PC-9 (cell line): Measurements from ENCODE around the gene KIZ. TPM values are rescaled to one million over a fixed set of nuclear protein-coding genes. Genes with fewer than 3 reads are reported as not detected.

Source experiments
- BruUV-seq: library from RNA; stranded (reverse); fragments of 400-500 nt; replicated peaks from 2 replicates; lab custom pipeline; 2021; lab: Mats Ljungman, UMichigan
- CTCF ChIA-PET: fragments of 300-600 bp; sonication (Branson Sonifier 250); formaldehyde crosslinking; loops from one replicate; lab custom pipeline; 2022; ENCODE audit warnings: antibody characterized with exemption; lab: Charles Lee
- POLR2A ChIA-PET: fragments of 300-600 bp; sonication (Branson Sonifier 250); formaldehyde crosslinking; loops from one replicate; lab custom pipeline; 2022; ENCODE audit warnings: antibody characterized with exemption; ENCODE audit not compliant: unreplicated experiment; lab: Charles Lee
- DNase-seq, 2 experiments: peaks; one replicate each; pipeline versions ENCODE4 v3.0.0 to v3.0.0-alpha.2; 2015 to 2022; ENCODE audit warnings: mixed read lengths in 1 of 2
- H2AFZ ChIP-seq: fragments of 200-600 bp; sonication (generic); 2 replicates; pipeline ENCODE4 v1.8.1; 2017; ENCODE audit warnings: antibody characterized with exemption
- H3F3A ChIP-seq: fragments of 200-600 bp; sonication (generic); 2 replicates; pipeline ENCODE4 v1.8.1; 2017; ENCODE audit warnings: antibody characterized with exemption, mild to moderate bottlenecking, low read depth; ENCODE audit not compliant: insufficient read depth
- H3K27ac ChIP-seq: fragments of 200-600 bp; sonication (generic); 2 replicates; pipeline ENCODE4 v1.6.1; 2016; ENCODE audit warnings: mixed run types
- H3K27me3 ChIP-seq: fragments of 200-600 bp; sonication (generic); 2 replicates; pipeline ENCODE4 v1.6.1; 2016; ENCODE audit warnings: low read depth, mixed run types; ENCODE audit not compliant: insufficient read depth
- H3K36me3 ChIP-seq: fragments of 200-600 bp; sonication (generic); 2 replicates; pipeline ENCODE4 v1.6.1; 2016; ENCODE audit warnings: low read depth, mixed run types
- H3K4me1 ChIP-seq: fragments of 200-600 bp; sonication (generic); replicated peaks from 2 replicates; pipeline ENCODE4 v1.6.1; 2016; ENCODE audit warnings: mixed run types; ENCODE audit not compliant: insufficient read depth
- H3K4me2 ChIP-seq: fragments of 200-600 bp; sonication (generic); 2 replicates; pipeline ENCODE4 v1.6.1; 2017; ENCODE audit warnings: mixed run types
- H3K4me3 ChIP-seq: fragments of 200-600 bp; sonication (generic); 2 replicates; pipeline ENCODE4 v1.6.1; 2016; ENCODE audit warnings: mixed run types
- H3K79me2 ChIP-seq: fragments of 200-600 bp; sonication (generic); 2 replicates; pipeline ENCODE4 v1.6.1; 2017; ENCODE audit warnings: low read depth, mixed run types
- H3K9me2 ChIP-seq: fragments of 200-600 bp; sonication (generic); 2 replicates; pipeline ENCODE4 v1.8.1; 2017; ENCODE audit warnings: mild to moderate bottlenecking; ENCODE audit not compliant: insufficient read depth
- H3K9me3 ChIP-seq: fragments of 200-600 bp; sonication (generic); 2 replicates; pipeline ENCODE4 v1.8.1; 2016; ENCODE audit warnings: low read depth; ENCODE audit not compliant: insufficient read depth
- H4K20me1 ChIP-seq: fragments of 200-600 bp; sonication (generic); 2 replicates; pipeline ENCODE4 v1.8.1; 2017; ENCODE audit not compliant: insufficient read depth
- EZH2 ChIP-seq: fragments of 200-600 bp; sonication (generic); IDR thresholded peaks from 2 replicates; pipeline ENCODE4 v1.8.0; 2017; ENCODE audit warnings: antibody characterized with exemption, low read depth
- intact Hi-C: fragments of 100-400 bp; cut with micrococcal nuclease; formaldehyde crosslinking; loops from one replicate; pipeline ENCODE4 v1.10.0; 2022; ENCODE audit not compliant: unreplicated experiment
- total RNA-seq: library from RNA; stranded (reverse); gene quantifications from 2 replicates; pipeline ENCODE4 v1.2.3, GENCODE V29; 2021
- TF ChIP-seq, protein P1 (sequence below): fragments of 200-600 bp; sonication (generic); conservative IDR thresholded peaks from 2 replicates; pipeline ENCODE4 v1.6.1; 2017; ENCODE audit warnings: mixed run types, antibody characterized with exemption, mild to moderate bottlenecking, moderate library complexity

KIZ gene
- total RNA-seq, 1 experiment from 2014 or later: 21.5 TPM

DNA sequence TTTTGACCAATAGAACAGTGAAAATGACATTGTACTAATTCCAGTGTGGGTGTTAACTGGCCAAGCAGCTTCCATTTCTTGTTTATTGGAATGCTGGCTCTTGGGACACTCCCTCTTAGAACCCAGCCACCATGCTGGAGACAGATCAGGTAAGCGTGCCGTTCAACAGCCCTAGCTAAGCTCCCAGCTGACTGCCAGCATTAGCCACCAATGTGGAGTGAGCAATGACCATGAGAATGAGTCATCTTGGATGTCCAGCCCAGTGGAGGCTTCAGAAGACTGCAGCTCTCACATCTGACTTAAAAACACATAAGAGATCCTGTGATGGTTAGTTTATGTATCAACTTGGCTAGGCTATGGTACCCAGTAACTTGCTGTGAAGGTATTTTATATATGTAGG, 16.7 kb upstream of the KIZ start:
- no peaks in the 10 kb centered on the region for H3K79me2 ChIP-seq
- H3K4me1 ChIP-seq: no peaks in the 10 kb centered on the region
- no peak overlapping the region for H3K4me2 ChIP-seq
- H3K27ac ChIP-seq: no peak overlapping the region
- H3F3A ChIP-seq: no peaks in the 10 kb centered on the region
- no peak overlapping the region for H2AFZ ChIP-seq
- H3K9me3 ChIP-seq: 0 out of 2 replicates have a peak, but pooled peaks cover 7% of the 10 kb centered on the region
- TF ChIP-seq, protein P1, sequence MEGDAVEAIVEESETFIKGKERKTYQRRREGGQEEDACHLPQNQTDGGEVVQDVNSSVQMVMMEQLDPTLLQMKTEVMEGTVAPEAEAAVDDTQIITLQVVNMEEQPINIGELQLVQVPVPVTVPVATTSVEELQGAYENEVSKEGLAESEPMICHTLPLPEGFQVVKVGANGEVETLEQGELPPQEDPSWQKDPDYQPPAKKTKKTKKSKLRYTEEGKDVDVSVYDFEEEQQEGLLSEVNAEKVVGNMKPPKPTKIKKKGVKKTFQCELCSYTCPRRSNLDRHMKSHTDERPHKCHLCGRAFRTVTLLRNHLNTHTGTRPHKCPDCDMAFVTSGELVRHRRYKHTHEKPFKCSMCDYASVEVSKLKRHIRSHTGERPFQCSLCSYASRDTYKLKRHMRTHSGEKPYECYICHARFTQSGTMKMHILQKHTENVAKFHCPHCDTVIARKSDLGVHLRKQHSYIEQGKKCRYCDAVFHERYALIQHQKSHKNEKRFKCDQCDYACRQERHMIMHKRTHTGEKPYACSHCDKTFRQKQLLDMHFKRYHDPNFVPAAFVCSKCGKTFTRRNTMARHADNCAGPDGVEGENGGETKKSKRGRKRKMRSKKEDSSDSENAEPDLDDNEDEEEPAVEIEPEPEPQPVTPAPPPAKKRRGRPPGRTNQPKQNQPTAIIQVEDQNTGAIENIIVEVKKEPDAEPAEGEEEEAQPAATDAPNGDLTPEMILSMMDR: no peak
- TF ChIP-seq EZH2: no peak
- CTCF ChIA-PET: no interaction called here
- H4K20me1 ChIP-seq: no peaks in the 10 kb centered on the region
- peaks cover 71% of the 10 kb centered on the region for H3K27me3 ChIP-seq
- POLR2A ChIA-PET: no interaction called here
- no TSS peak for BruUV-seq
- no peaks in the 10 kb centered on the region for H3K36me3 ChIP-seq
- intact Hi-C loops: no loop called here
- H3K4me3 ChIP-seq: no peak overlapping the region
- no peaks in the 10 kb centered on the region for H3K9me2 ChIP-seq
- DNase-seq: no peak

DNA sequence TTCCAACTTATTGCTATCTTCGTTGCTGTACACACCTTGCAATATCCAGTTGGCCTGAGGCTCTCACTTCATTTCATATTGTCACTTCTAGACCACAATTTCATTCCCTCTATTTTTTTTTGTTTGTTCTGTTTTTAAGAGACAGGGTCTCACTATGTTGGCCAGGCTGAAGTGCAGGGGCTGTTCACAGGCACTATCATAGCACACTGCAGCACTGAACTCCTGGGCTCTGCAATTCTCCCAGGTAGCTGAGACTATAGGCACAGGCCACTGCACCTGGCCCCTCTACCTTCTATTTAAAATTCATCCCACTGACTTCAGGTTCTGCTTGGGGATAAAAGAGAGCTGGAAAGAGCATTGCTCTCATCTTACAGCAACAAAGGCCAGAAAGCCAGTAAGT, 15.1 kb upstream of the KIZ start:
- ChIA-PET CTCF (no interaction called here), POLR2A (no interaction called here)
- no peaks in the 10 kb centered on the region for H3K4me1 ChIP-seq
- TF ChIP-seq, protein P1: no peak
- TF ChIP-seq EZH2: no peak
- H3K36me3 ChIP-seq: no peaks in the 10 kb centered on the region
- no peak for DNase-seq
- 0 out of 2 replicates have a peak, but pooled peaks cover 7% of the 10 kb centered on the region for H3K9me3 ChIP-seq
- no peak overlapping the region for H3K4me2 ChIP-seq
- no peak overlapping the region for H2AFZ ChIP-seq
- H3K9me2 ChIP-seq: no peaks in the 10 kb centered on the region
- BruUV-seq: no TSS peak
- intact Hi-C loops: no loop called here
- H3K27me3 ChIP-seq: peaks cover 70% of the 10 kb centered on the region
- no peaks in the 10 kb centered on the region for H3F3A ChIP-seq
- no peak overlapping the region for H3K4me3 ChIP-seq
- H3K79me2 ChIP-seq: no peaks in the 10 kb centered on the region
- H3K27ac ChIP-seq: no peak overlapping the region
- H4K20me1 ChIP-seq: no peaks in the 10 kb centered on the region

DNA sequence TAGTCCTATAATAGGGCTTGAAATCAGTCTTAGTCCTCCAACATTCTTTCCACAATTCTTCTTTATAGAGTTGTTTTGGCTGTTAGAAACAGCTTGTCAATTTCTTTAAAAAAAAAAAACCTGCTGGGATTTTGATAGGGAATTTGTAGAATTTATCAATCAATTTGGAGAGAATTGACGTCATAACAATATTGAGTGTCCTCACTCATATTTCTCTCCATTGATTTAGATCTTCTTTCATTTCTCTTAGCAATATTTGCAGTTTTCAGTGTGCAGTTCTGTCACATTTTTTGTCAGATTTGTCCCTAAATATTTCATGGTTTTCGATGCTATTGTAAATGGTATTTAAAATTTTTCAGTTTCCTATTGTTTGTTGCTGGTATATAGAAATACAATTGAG, 14.5 kb upstream of the KIZ start:
- peaks cover 70% of the 10 kb centered on the region for H3K27me3 ChIP-seq

More for the DNA sequence above, 14.5 kb upstream of the KIZ start:
- 0 out of 2 replicates have a peak, but pooled peaks cover 7% of the 10 kb centered on the region for H3K9me3 ChIP-seq
- no peak for TF ChIP-seq EZH2
- TF ChIP-seq, protein P1: no peak
- H2AFZ ChIP-seq: no peak overlapping the region
- no peaks in the 10 kb centered on the region for H3K79me2 ChIP-seq
- BruUV-seq: no TSS peak
- H3K9me2 ChIP-seq: no peaks in the 10 kb centered on the region
- H3K4me1 ChIP-seq: no peaks in the 10 kb centered on the region
- H3K4me2 ChIP-seq: no peak overlapping the region
- intact Hi-C loops: no loop called here
- DNase-seq: no peak
- ChIA-PET POLR2A (no interaction called here), CTCF (no interaction called here)
- no peak overlapping the region for H3K4me3 ChIP-seq
- H3K36me3 ChIP-seq: no peaks in the 10 kb centered on the region
- no peaks in the 10 kb centered on the region for H3F3A ChIP-seq
- no peaks in the 10 kb centered on the region for H4K20me1 ChIP-seq
- no peak overlapping the region for H3K27ac ChIP-seq
